ENCODE measurements around the gene ZNF385A.

DNA sequence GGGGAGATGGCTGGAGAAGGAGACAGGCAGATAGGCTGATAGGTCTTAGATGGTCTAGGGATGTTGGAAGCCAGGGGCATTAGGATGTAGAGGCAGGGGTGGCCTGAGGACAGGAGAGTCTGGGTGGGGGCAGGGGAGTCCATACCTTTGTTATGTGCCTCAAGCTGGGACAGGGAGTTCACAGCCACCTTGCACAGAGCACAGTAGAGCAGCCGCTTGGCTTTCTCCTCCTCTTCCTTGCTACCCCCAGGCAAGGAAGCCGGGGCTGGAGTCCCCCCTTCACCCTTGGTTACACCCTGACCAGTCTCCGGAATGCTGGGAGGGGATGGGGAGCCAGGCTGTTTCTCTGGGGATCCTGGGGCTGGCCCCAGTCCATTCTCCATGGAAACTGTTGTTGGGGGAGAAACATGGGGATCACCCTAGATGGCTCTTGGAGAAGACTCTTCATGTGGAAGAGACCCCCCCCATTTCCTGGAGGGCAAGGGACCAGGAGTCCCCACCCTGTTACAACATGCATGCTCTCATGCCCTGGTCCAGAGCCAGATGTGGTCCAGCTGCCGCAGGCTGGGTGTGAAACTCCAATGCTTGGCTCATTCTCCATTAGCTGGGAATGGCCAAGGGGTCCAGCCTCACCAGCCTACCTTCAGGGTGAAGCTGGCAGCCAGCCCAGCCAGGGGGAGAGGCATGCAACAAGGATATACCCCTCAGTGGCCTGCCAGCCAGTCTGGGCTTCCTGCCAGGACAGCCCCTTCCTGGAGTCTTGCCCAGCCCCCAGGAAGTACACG lies 13.0 kb downstream of the ZNF385A start:
- TF ChIP-seq CTCF (IDR thresholded peaks at IDR 0.05; ENCODE audit: low read length), result no peak
- TF ChIP-seq EZH2 (IDR thresholded peaks at IDR 0.05; ENCODE audit: borderline replicate concordance, low read length), result no peak
